Activated CD8-positive, alpha-beta memory T cell treated with anti-CD3 and anti-CD28 coated beads for 24 hours (primary cell): Measurements from ENCODE around the gene CRLF1.

ENCODE experiments used
- DNase-seq: peaks from one replicate; pipeline ENCODE4 v3.0.0-alpha.2; 2020

Gene CRLF1

DNA sequence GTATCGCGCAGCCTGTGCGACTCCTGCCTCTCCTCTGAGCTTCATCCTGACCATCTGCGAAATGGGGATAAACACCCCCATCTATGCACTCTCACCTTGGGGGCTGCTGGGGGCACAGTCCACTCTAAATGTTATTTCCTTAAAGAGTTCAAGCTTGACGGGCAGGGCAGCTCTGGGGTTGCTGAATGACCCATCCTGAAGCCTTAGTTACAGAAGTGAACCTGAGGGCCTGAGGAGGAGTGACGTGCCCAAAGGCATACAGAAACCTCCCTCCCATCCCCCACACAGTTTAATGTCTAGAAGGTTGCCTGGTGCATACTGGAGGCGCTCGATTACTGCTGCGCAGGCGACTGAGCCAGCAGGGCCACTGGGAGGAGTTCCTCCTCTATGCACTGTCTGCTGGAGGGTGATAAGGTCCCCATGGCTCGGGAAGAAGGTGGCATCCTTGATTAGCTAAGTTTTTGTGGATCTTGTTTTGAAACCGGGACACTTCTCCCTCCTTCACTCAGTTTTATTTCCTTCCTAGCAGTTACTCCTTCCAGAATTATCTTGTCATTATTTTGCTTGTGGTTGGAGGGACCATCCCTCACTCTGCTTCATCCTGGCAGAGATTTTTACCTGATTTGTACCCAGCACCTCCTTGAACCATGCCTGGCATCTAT lies 62.7 kb downstream of the CRLF1 start:
- peak; percentile 82 for DNase-seq
